A549 (cell line): ENCODE results near the gene TOP2A. TPM values are rescaled to one million over a fixed set of nuclear protein-coding genes. Genes with fewer than 3 reads are reported as not detected.

Source experiments
- ATAC-seq, 2 experiments: fragments of 200-7000 bp in 1 of 2; fragments of >200 bp in 1 of 2; cut with Nextera tagmentation in 1 of 2; cut with Tn5 transposase in 1 of 2; 3 replicates each; pipeline versions ENCODE4 v1.8.0 to v1.9.1; 2018 to 2020; ENCODE audit warnings: mild to moderate bottlenecking in 1 of 2, moderate library complexity in 1 of 2
- CTCF ChIA-PET: fragments of 300-600 bp; sonication (Branson Sonifier 250); formaldehyde crosslinking; extraction: SDS; loops from one replicate; lab custom pipeline; 2021; ENCODE audit warnings: antibody characterized with exemption, inconsistent platforms; lab: Yijun Ruan, JAX
- POLR2A ChIA-PET: fragments of 350-600 bp; formaldehyde crosslinking; extraction: SDS; loops from one replicate; lab custom pipeline; 2021; ENCODE audit warnings: antibody characterized with exemption, inconsistent platforms; lab: Yijun Ruan, JAX
- DNase-seq, 2 experiments: peaks; one replicate each; pipeline versions ENCODE4 v3.0.0 to v3.0.0-alpha.2; 2011 to 2016; ENCODE audit warnings: low read depth in 1 of 2, low spot score in 1 of 2
- FAIRE-seq: peaks from 2 replicates; lab custom pipeline; 2011; peaks lifted over from hg19 to GRCh38; lab: Jason Lieb, UNC
- H3K27ac ChIP-seq, 2 experiments: fragments of >200 bp; sonication (Bioruptor Twin); formaldehyde crosslinking; 3 replicates each; pipeline ENCODE4 v1.5.1; 2016 to 2017
- H3K4me1 ChIP-seq: fragments of >200 bp; sonication (Bioruptor Twin); formaldehyde crosslinking; 3 replicates; pipeline ENCODE4 v1.6.1; 2016
- H3K4me2 ChIP-seq: fragments of >200 bp; sonication (Bioruptor Twin); formaldehyde crosslinking; 3 replicates; pipeline ENCODE4 v1.6.1; 2016
- H3K4me3 ChIP-seq: fragments of >200 bp; sonication (Bioruptor Twin); formaldehyde crosslinking; 3 replicates; pipeline ENCODE4 v1.5.1; 2016
- H3K9me3 ChIP-seq: fragments of >200 bp; sonication (Bioruptor Twin); formaldehyde crosslinking; 3 replicates; pipeline ENCODE4 v1.6.1; 2016
- BHLHE40 ChIP-seq: IDR thresholded peaks from 2 replicates; pipeline ENCODE4 v1.6.1; 2012; ENCODE audit warnings: low read depth, low read length, inconsistent platforms
- CBX2 ChIP-seq: fragments of 200-600 bp; sonication (generic); IDR thresholded peaks from 2 replicates; pipeline ENCODE4 v1.6.1; 2016; ENCODE audit warnings: low read depth, mild to moderate bottlenecking, borderline replicate concordance
- E2F6 ChIP-seq: IDR thresholded peaks from 2 replicates; pipeline ENCODE4 v1.6.1; 2012; ENCODE audit warnings: low read depth, borderline replicate concordance
- EHF ChIP-seq: fragments of 250-450 bp; sonication (Bioruptor Pico); IDR thresholded peaks from 2 replicates; pipeline ENCODE4 v1.5.0; 2020; ENCODE audit warnings: mild to moderate bottlenecking
- FOSB ChIP-seq: fragments of 250-450 bp; sonication (Bioruptor Pico); IDR thresholded peaks from 2 replicates; pipeline ENCODE4 v1.5.0; 2020; ENCODE audit warnings: mild to moderate bottlenecking, moderate library complexity
- FOSL2 ChIP-seq, 2 experiments: fragments of 450-650 bp in 1 of 2; fragments of >200 bp in 1 of 2; sonication (Bioruptor Twin) in 1 of 2; formaldehyde crosslinking; IDR thresholded peaks; 2 replicates each; pipeline versions ENCODE4 v1.5.0 to v1.6.1; 2016 to 2020; ENCODE audit warnings: mild to moderate bottlenecking in 1 of 2, moderate library complexity in 1 of 2
- FOXS1 ChIP-seq: fragments of 250-450 bp; sonication (Bioruptor Pico); IDR thresholded peaks from 2 replicates; pipeline ENCODE4 v1.5.0; 2020; ENCODE audit warnings: mild to moderate bottlenecking, moderate library complexity
- HES2 ChIP-seq: fragments of >200 bp; sonication (Bioruptor Twin); formaldehyde crosslinking; IDR thresholded peaks from 2 replicates; pipeline ENCODE4 v1.6.1; 2016
- HOXB5 ChIP-seq: fragments of 250-450 bp; sonication (Bioruptor Pico); IDR thresholded peaks from 2 replicates; pipeline ENCODE4 v1.5.0; 2020; ENCODE audit warnings: mild to moderate bottlenecking, moderate library complexity
- MAFK ChIP-seq: fragments of 450-650 bp; IDR thresholded peaks from 2 replicates; pipeline ENCODE4 v1.6.1; 2014; ENCODE audit not compliant: partially characterized antibody
- MAZ ChIP-seq: fragments of 150-350 bp; IDR thresholded peaks from 2 replicates; pipeline ENCODE4 v1.6.1; 2014; ENCODE audit warnings: antibody characterized with exemption, low read depth, low read length, borderline replicate concordance
- NPAS2 ChIP-seq: fragments of 250-450 bp; sonication (Bioruptor Pico); IDR thresholded peaks from 2 replicates; pipeline ENCODE4 v1.8.0; 2022; ENCODE audit warnings: mild to moderate bottlenecking, moderate library complexity, borderline replicate concordance
- NR3C1 ChIP-seq: fragments of >200 bp; sonication (Bioruptor Twin); formaldehyde crosslinking; IDR thresholded peaks from 3 replicates; pipeline ENCODE4 v1.6.1; 2017
- PBX3 ChIP-seq: IDR thresholded peaks from 2 replicates; pipeline ENCODE4 v1.6.1; 2012
- PHF8 ChIP-seq: fragments of 200-600 bp; sonication (generic); IDR thresholded peaks from 2 replicates; pipeline ENCODE4 v1.6.1; 2016; ENCODE audit warnings: low read depth, mild to moderate bottlenecking, antibody characterized with exemption, moderate library complexity, borderline replicate concordance
- POLR2A ChIP-seq: IDR thresholded peaks from 2 replicates; pipeline ENCODE4 v1.6.1; 2012; ENCODE audit warnings: mild to moderate bottlenecking, low read length
- POLR2AphosphoS2 ChIP-seq: conservative IDR thresholded peaks from 2 replicates; pipeline ENCODE4 v1.6.1; 2012; ENCODE audit warnings: low read length, improper control_type of control experiment, inconsistent platforms
- RARB ChIP-seq: fragments of 250-450 bp; sonication (Bioruptor Pico); IDR thresholded peaks from 2 replicates; pipeline ENCODE4 v1.8.0; 2021; ENCODE audit warnings: mild to moderate bottlenecking, moderate library complexity
- ZFP36 ChIP-seq: fragments of 450-650 bp; IDR thresholded peaks from 2 replicates; pipeline ENCODE4 v1.6.1; 2014; ENCODE audit warnings: borderline replicate concordance; ENCODE audit not compliant: partially characterized antibody
- WGBS: methylation state at CpG from one replicate; pipeline ENCODE4 v1.1.6; 2017; ENCODE audit errors: missing lambda C conversion rate; 5-methylcytosine and 5-hydroxymethylcytosine counted together
- polyA plus RNA-seq, 4 experiments: library from polyadenylated mRNA; depleted of rRNA in 3 of 4; stranded (reverse); fragments of >200 nt; fragmentation: RNase III in 1 of 4; extraction: RNeasy Plus Mini Kit Qiagen cat#74134 plus additional on column Dnase treatment in 1 of 4; gene quantifications; 2 replicates in 3 of 4; 3 replicates in 1 of 4; pipeline ENCODE4 v1.2.3, GENCODE V29; 2011 to 2017

The TOP2A gene
- polyA plus RNA-seq, 2 of the 4 experiments (the other 2 are of a cell fraction) = 226 to 416 TPM

- TF ChIP-seq FOSB (CRISPR knock-in tag) = no peak
Measured at GRCh38 chr17:40440166-40440565, 22.5 kb upstream of the TOP2A start (continued).

GRCh38 chr17:40437095-40437732 lies 19.5 kb upstream of the TOP2A start:
- H3K4me2 ChIP-seq = no peak overlapping the region
- H3K4me1 ChIP-seq = peaks cover 10% of the 10 kb centered on the region
- POLR2A ChIA-PET = no interaction called here
- CTCF ChIA-PET = interaction anchor here (0.6 to 37.5 kb wide), 13 partner anchors 10 to 134 kb away, joined by 3 to 822 read pairs (median 7); partner anchors contain the start of genes CCR7 and TOP2A
- FAIRE-seq (no peak), ATAC-seq (no peak), DNase-seq (no peak)
- 92% methylated on average over 5 of the region's 5 CpGs for WGBS
- no peak for TF ChIP-seq MAZ
- no peak for TF ChIP-seq BHLHE40
- TF ChIP-seq PBX3 = no peak
- peak overlapping the region in 1 of 2 experiments; percentile 7; a peak in 2 of 6 replicates for H3K27ac ChIP-seq
- H3K9me3 ChIP-seq = no peaks in the 10 kb centered on the region
- no peak overlapping the region for H3K4me3 ChIP-seq

GRCh38 chr17:40436636-40437035 lies 18.9 kb upstream of the TOP2A start:
- TF ChIP-seq ZFP36 = no peak
- TF ChIP-seq MAFK = no peak
- no peak for TF ChIP-seq RARB
- TF ChIP-seq E2F6 = no peak
- no peak for TF ChIP-seq HOXB5
- TF ChIP-seq CBX2 = no peak
- no peak for TF ChIP-seq NR3C1
- TF ChIP-seq HES2 = no peak
- TF ChIP-seq BHLHE40 = no peak
- TF ChIP-seq POLR2AphosphoS2 = no peak
- TF ChIP-seq FOSL2 (IDR thresholded peaks at IDR 0.05) = no peak
- TF ChIP-seq FOSL2 (CRISPR knock-in tag; IDR thresholded peaks at IDR 0.05) = no peak
- no peak for TF ChIP-seq PHF8
- no peak for TF ChIP-seq EHF (CRISPR knock-in tag)
- TF ChIP-seq NPAS2 (CRISPR knock-in tag) = no peak
- no peak for TF ChIP-seq FOXS1 (CRISPR knock-in tag)
- no peak for TF ChIP-seq MAZ
- TF ChIP-seq POLR2A = no peak
- Histone ChIP-seq H3K4me1 (peaks cover 9% of the 10 kb centered on the region), H3K4me3 (no peak overlapping the region), H3K4me2 (no peak overlapping the region), H3K27ac (no peak overlapping the region), H3K9me3 (no peaks in the 10 kb centered on the region)
- CTCF ChIA-PET = interaction anchor here (0.8 to 37.5 kb wide), 11 partner anchors 10 to 122 kb away, joined by 3 to 822 read pairs (median 9); partner anchors contain the start of genes CCR7 and TOP2A
- POLR2A ChIA-PET = no interaction called here
- ATAC-seq (no peak), FAIRE-seq (no peak), DNase-seq (no peak)
- 65% methylated on average over 5 of the region's 5 CpGs for WGBS
